Measurements from ENCODE around the gene ZBTB20.
A peak's percentile ranks its signal among the peaks of the same experiment; 100 is the strongest.
"Not testable (repeated sequence)": the region's sequence is repeated elsewhere in the genome, so short reads cannot be mapped to it uniquely, and the experiment has no call there.

Gene ZBTB20

GRCh38 chr3:115146418-115147328 is at the start of gene ZBTB20:
TSS of gene ZBTB20 (minus strand) at chr3:115147288.
- peak; percentile 77 for DNase-seq

- DNase-seq: no peak
These were observed 47.4 kb upstream of the ZBTB20 start for GRCh38 chr3:115194476-115194875.

- no peak for DNase-seq
These were observed 43.7 kb upstream of the ZBTB20 start for GRCh38 chr3:115190747-115191146.

- no peak for DNase-seq
These were observed 40.2 kb upstream of the ZBTB20 start for GRCh38 chr3:115187149-115187757.

- no peak for DNase-seq
These were observed 39.5 kb upstream of the ZBTB20 start for GRCh38 chr3:115186351-115187148.

- not testable (repeated sequence) for DNase-seq
These were observed 37.9 kb upstream of the ZBTB20 start for GRCh38 chr3:115184859-115185572.

- DNase-seq: not testable (repeated sequence)
These were observed 31.8 kb upstream of the ZBTB20 start for GRCh38 chr3:115178930-115179329.

- no peak for DNase-seq
These were observed 22.7 kb upstream of the ZBTB20 start for GRCh38 chr3:115169808-115170207.

GRCh38 chr3:115165701-115166100 is 18.6 kb upstream of the ZBTB20 start:
- DNase-seq: no peak

- DNase-seq: no peak
These were observed 18.2 kb upstream of the ZBTB20 start for GRCh38 chr3:115165266-115165665.

- DNase-seq: no peak
These were observed 17.5 kb upstream of the ZBTB20 start for GRCh38 chr3:115164374-115165221.

GRCh38 chr3:115162759-115163158 is 15.7 kb upstream of the ZBTB20 start:
- no peak for DNase-seq

GRCh38 chr3:115161866-115162265 is 14.8 kb upstream of the ZBTB20 start:
- DNase-seq: no peak

- no peak for DNase-seq
These were observed 14.2 kb upstream of the ZBTB20 start for GRCh38 chr3:115161168-115161834.

- no peak for DNase-seq
These were observed 13.2 kb upstream of the ZBTB20 start for GRCh38 chr3:115160295-115160694.

- DNase-seq: no peak
These were observed 9.1 kb upstream of the ZBTB20 start for GRCh38 chr3:115156046-115156654.

GRCh38 chr3:115154611-115155010 is 7.5 kb upstream of the ZBTB20 start:
- DNase-seq: no peak

- DNase-seq: no peak
These were observed 4.8 kb upstream of the ZBTB20 start for GRCh38 chr3:115151921-115152320.

GRCh38 chr3:115148142-115148790 is 1.2 kb upstream of the ZBTB20 start:
- DNase-seq: no peak
